Erythroblast (primary cell): ENCODE measurements around the gene ARHGEF10L.

Source experiments
- GATA1 ChIP-seq: IDR thresholded peaks from 2 replicates; pipeline ENCODE4 v1.6.1; 2011; ENCODE audit warnings: low read depth, mild to moderate bottlenecking, control low read depth, low read length, moderate library complexity
- POLR2A ChIP-seq: IDR thresholded peaks from 2 replicates; pipeline ENCODE4 v1.6.1; 2011; ENCODE audit warnings: mild to moderate bottlenecking, low read length

- TF ChIP-seq POLR2A: no peak
- TF ChIP-seq GATA1: no peak
Measured at GRCh38 chr1:17531343-17531681, 8.2 kb upstream of the ARHGEF10L start.
